Endothelial cell of umbilical vein (primary cell): ENCODE data around the gene FYN. TPM values are rescaled to one million over a fixed set of nuclear protein-coding genes. Genes with fewer than 3 reads are reported as not detected.
A peak's percentile ranks its signal among the peaks of the same experiment; 100 is the strongest.

Experiments used
- BruUV-seq: library from RNA; stranded (reverse); fragments of 400-500 nt; replicated peaks from 2 replicates; lab custom pipeline; 2021; lab: Mats Ljungman, UMichigan
- CTCF ChIA-PET: fragments of 300-600, 350-600 bp; sonication (Branson Sonifier 250); formaldehyde crosslinking; loops from one replicate; lab custom pipeline; 2021; ENCODE audit warnings: antibody characterized with exemption, inconsistent platforms; lab: Charles Lee
- POLR2A ChIA-PET: fragments of 300-600, 350-600 bp; sonication (Branson Sonifier 250); formaldehyde crosslinking; loops from one replicate; lab custom pipeline; 2021; ENCODE audit warnings: antibody characterized with exemption, inconsistent platforms; lab: Charles Lee
- DNase-seq: peaks from one replicate; pipeline ENCODE4 v3.0.0-alpha.2; 2011; ENCODE audit warnings: low read depth, low spot score
- FAIRE-seq: peaks from 2 replicates; lab custom pipeline; 2011; peaks lifted over from hg19 to GRCh38; lab: Jason Lieb, UNC
- H2AFZ ChIP-seq: 2 replicates; pipeline ENCODE4 v1.6.0; 2012; ENCODE audit warnings: low read depth, low read length, control low read depth, inconsistent platforms
- H3K27ac ChIP-seq: 2 replicates; pipeline ENCODE4 v1.5.1; 2011; ENCODE audit warnings: low read depth, mild to moderate bottlenecking, control low read depth, low read length, moderate library complexity; ENCODE audit not compliant: insufficient read depth
- H3K27me3 ChIP-seq, 2 experiments: 2 replicates each; pipeline versions ENCODE4 v1.6.0 to v1.6.1; 2011; ENCODE audit warnings: low read length in 2 of 2, mixed read lengths in 1 of 2; ENCODE audit not compliant: control insufficient read depth in 2 of 2, insufficient read depth in 2 of 2
- H3K36me3 ChIP-seq, 2 experiments: 2 replicates in 1 of 2; 3 replicates in 1 of 2; pipeline ENCODE4 v1.5.1; 2011; ENCODE audit warnings: low read length in 2 of 2, mild to moderate bottlenecking in 1 of 2, moderate library complexity in 1 of 2; ENCODE audit not compliant: control insufficient read depth in 2 of 2, insufficient read depth in 2 of 2; ENCODE audit errors: extremely low read depth in 1 of 2
- H3K4me1 ChIP-seq: 3 replicates; pipeline ENCODE4 v1.5.1; 2011; ENCODE audit warnings: mild to moderate bottlenecking, low read length; ENCODE audit not compliant: control insufficient read depth, insufficient read depth; ENCODE audit errors: extremely low read depth
- H3K4me2 ChIP-seq: 2 replicates; pipeline ENCODE4 v1.6.1; 2011; ENCODE audit warnings: low read length, control low read depth, mixed read lengths; ENCODE audit not compliant: insufficient read depth
- H3K4me3 ChIP-seq, 3 experiments: fragments of 200-600 bp in 1 of 3; sonication (generic), shearing (Covaris generic) in 1 of 3; replicated peaks in 1 of 3; 2 replicates each; pipeline ENCODE4 v1.5.1; 2011 to 2016; ENCODE audit warnings: control low read depth in 3 of 3, low read length in 3 of 3, mild to moderate bottlenecking in 2 of 3, inconsistent platforms in 1 of 3, low read depth in 1 of 3, moderate library complexity in 1 of 3; ENCODE audit not compliant: insufficient read depth in 1 of 3
- H3K79me2 ChIP-seq: 2 replicates; pipeline ENCODE4 v1.6.0; 2012; ENCODE audit warnings: low read length, inconsistent platforms; ENCODE audit not compliant: control insufficient read depth, insufficient read depth
- H3K9ac ChIP-seq: replicated peaks from 2 replicates; pipeline ENCODE3; 2011; ENCODE audit warnings: low read length, control low read depth; ENCODE audit not compliant: insufficient read depth; ENCODE audit errors: extremely low read depth
- H3K9me1 ChIP-seq: replicated peaks from 3 replicates; pipeline ENCODE4 v1.6.0; 2011; ENCODE audit warnings: mild to moderate bottlenecking, low read length; ENCODE audit not compliant: control insufficient read depth, insufficient read depth; ENCODE audit errors: extremely low read depth
- H3K9me3 ChIP-seq: replicated peaks from 2 replicates; pipeline ENCODE4 v1.5.1; 2012; ENCODE audit warnings: low read length, inconsistent platforms; ENCODE audit not compliant: control insufficient read depth, insufficient read depth
- H4K20me1 ChIP-seq: replicated peaks from 2 replicates; pipeline ENCODE3; 2011; ENCODE audit warnings: mild to moderate bottlenecking, low read length; ENCODE audit not compliant: control insufficient read depth, insufficient read depth; ENCODE audit errors: extremely low read depth
- CTCF ChIP-seq, 2 donors: IDR thresholded peaks; 1 replicate in 1 of 2; 2 replicates in 1 of 2; pipeline ENCODE4 v1.5.1; 2011; ENCODE audit warnings: low read length in 2 of 2, mild to moderate bottlenecking in 2 of 2, moderate library complexity in 2 of 2, control low read depth in 1 of 2, inconsistent platforms in 1 of 2, low read depth in 1 of 2; ENCODE audit not compliant: insufficient read depth in 1 of 2; ENCODE audit errors: extremely low read depth in 1 of 2
- EZH2 ChIP-seq: IDR thresholded peaks from 2 replicates; pipeline ENCODE4 v1.6.1; 2012; ENCODE audit warnings: borderline replicate concordance, low read depth, mild to moderate bottlenecking, moderate library complexity, low read length, inconsistent platforms; ENCODE audit not compliant: severe bottlenecking
- FOS ChIP-seq: IDR thresholded peaks from 2 replicates; pipeline ENCODE4 v1.6.1; 2011; ENCODE audit warnings: mild to moderate bottlenecking, low read length, moderate library complexity, borderline replicate concordance; ENCODE audit not compliant: insufficient read depth
- GATA2 ChIP-seq: IDR thresholded peaks from 2 replicates; pipeline ENCODE4 v1.7.0; 2011; ENCODE audit warnings: low read depth, mild to moderate bottlenecking, moderate library complexity, mixed read lengths, low read length; ENCODE audit not compliant: insufficient read length, insufficient read depth
- JUN ChIP-seq: IDR thresholded peaks from 2 replicates; pipeline ENCODE4 v1.6.1; 2011; ENCODE audit warnings: borderline replicate concordance, low read depth; ENCODE audit not compliant: insufficient read length, insufficient read depth
- MAX ChIP-seq: IDR thresholded peaks from 2 replicates; pipeline ENCODE4 v1.6.1; 2011; ENCODE audit not compliant: insufficient read depth, insufficient read length
- MYC ChIP-seq: IDR thresholded peaks from one replicate; pipeline ENCODE4 v1.6.1; 2011; ENCODE audit warnings: mild to moderate bottlenecking, low read depth, low read length
- POLR2A ChIP-seq: IDR thresholded peaks from 2 replicates; pipeline ENCODE4 v1.6.1; 2012; ENCODE audit warnings: low read depth, mild to moderate bottlenecking, control low read depth, low read length
- POLR2AphosphoS5 ChIP-seq: IDR thresholded peaks from 2 replicates; pipeline ENCODE4 v1.6.1; 2012; ENCODE audit warnings: low read depth, mild to moderate bottlenecking, control low read depth, low read length, moderate library complexity; ENCODE audit not compliant: insufficient read depth
- dilution Hi-C: fragments of 300-500 bp; cut with MboI; formaldehyde crosslinking; loops from one replicate; pipeline ENCODE4 v1.15.0; 2019; ENCODE audit warnings: low sequenced_read_pairs; ENCODE audit not compliant: extremely low pct_ligation_motif_present
- intact Hi-C: fragments of 100-400 bp; cut with micrococcal nuclease; formaldehyde crosslinking; loops from one replicate; pipeline ENCODE4 v1.10.0; 2022
- polyA plus RNA-seq, 4 experiments: library from polyadenylated mRNA; depleted of rRNA in 3 of 4; stranded (reverse) in 3 of 4; unstranded in 1 of 4; fragments of >200 nt; gene quantifications; 2 replicates each; pipeline versions ENCODE4 v1.2.1 to v1.2.3, GENCODE V29; 2011 to 2012; ENCODE audit warnings: missing spikeins in 1 of 4
- total RNA-seq: library from RNA; stranded (reverse); gene quantifications from 2 replicates; pipeline ENCODE4 v1.2.3, GENCODE V29; 2021

FYN gene
- total and polyA plus RNA-seq, 2 donors (not counting 3 experiments of a cell fraction or from before 2014, with no cell fraction given): 69.0 to 143 TPM

GRCh38 chr6:111625461-111626391 is 247.5 kb downstream of the FYN start:
- Histone ChIP-seq H3K27me3 (peaks cover 3 to 6% of the 10 kb centered on the region in 2 experiments), H3K4me2 (no peak overlapping the region), H2AFZ (peak overlapping the region; percentile 28), H3K4me1 (no peaks in the 10 kb centered on the region), H4K20me1 (no peaks in the 10 kb centered on the region), H3K4me3 (no peak overlapping the region), H3K79me2 (no peaks in the 10 kb centered on the region), H3K36me3 (no peaks in the 10 kb centered on the region), H3K9ac (no peak overlapping the region), H3K9me3 (no peaks in the 10 kb centered on the region), H3K27ac (no peak overlapping the region), H3K9me1 (no peaks in the 10 kb centered on the region)
- ChIA-PET POLR2A (no interaction called here), CTCF (interaction anchor here (0.8 to 1.4 kb wide), 2 partner anchors 10 to 26 kb away, joined by 3 to 5 read pairs; no protein-coding TSS in a partner anchor)
- BruUV-seq: no TSS peak
- intact Hi-C loops: no loop called here
- dilution Hi-C loops: no loop called here
- FAIRE-seq (peak; percentile 8), DNase-seq (peak; percentile 47)
- TF ChIP-seq POLR2AphosphoS5: no peak
- TF ChIP-seq MAX: no peak
- no peak for TF ChIP-seq MYC
- no peak for TF ChIP-seq POLR2A
- TF ChIP-seq JUN: peak; percentile 32

- intact Hi-C loops: no loop called here
Observed at GRCh38 chr6:111625099-111625416, 248.2 kb downstream of the FYN start.

More at GRCh38 chr6:111625099-111625416, 248.2 kb downstream of the FYN start:
- no peak for TF ChIP-seq MAX
- no peak for TF ChIP-seq POLR2AphosphoS5
- TF ChIP-seq JUN: no peak
- no peak for TF ChIP-seq POLR2A
- no peak for TF ChIP-seq FOS
- no peak for TF ChIP-seq CTCF (IDR thresholded peaks at IDR 0.05; ENCODE audit: extremely low read depth in 1 of 2, insufficient read depth in 1 of 2, low read depth in 1 of 2, low read length in 2 of 2)
- TF ChIP-seq GATA2: no peak
- no peak for TF ChIP-seq EZH2
- no peak for TF ChIP-seq MYC
- Histone ChIP-seq H4K20me1 (no peaks in the 10 kb centered on the region), H3K79me2 (no peaks in the 10 kb centered on the region), H3K27ac (no peak overlapping the region), H3K9ac (no peak overlapping the region), H3K36me3 (no peaks in the 10 kb centered on the region), H3K4me3 (no peak overlapping the region), H3K4me2 (no peak overlapping the region), H3K27me3 (peaks cover 3 to 6% of the 10 kb centered on the region in 2 experiments), H2AFZ (no peak overlapping the region), H3K9me1 (no peaks in the 10 kb centered on the region), H3K9me3 (no peaks in the 10 kb centered on the region), H3K4me1 (no peaks in the 10 kb centered on the region)
- DNase-seq (no peak), FAIRE-seq (no peak)
- BruUV-seq: no TSS peak
- ChIA-PET CTCF (interaction anchor here (1.4 kb wide), 1 partner anchor 9 kb away, joined by 5 read pairs; no protein-coding TSS in a partner anchor), POLR2A (no interaction called here)
- dilution Hi-C loops: no loop called here
